ENCODE measurements around the gene CCM2L. TPM values are rescaled to one million over a fixed set of nuclear protein-coding genes. Genes with fewer than 3 reads are reported as not detected.

The CCM2L gene
- total RNA-seq, 2 donors from 2014 or later = 4.6 to 5.7 TPM

DNA sequence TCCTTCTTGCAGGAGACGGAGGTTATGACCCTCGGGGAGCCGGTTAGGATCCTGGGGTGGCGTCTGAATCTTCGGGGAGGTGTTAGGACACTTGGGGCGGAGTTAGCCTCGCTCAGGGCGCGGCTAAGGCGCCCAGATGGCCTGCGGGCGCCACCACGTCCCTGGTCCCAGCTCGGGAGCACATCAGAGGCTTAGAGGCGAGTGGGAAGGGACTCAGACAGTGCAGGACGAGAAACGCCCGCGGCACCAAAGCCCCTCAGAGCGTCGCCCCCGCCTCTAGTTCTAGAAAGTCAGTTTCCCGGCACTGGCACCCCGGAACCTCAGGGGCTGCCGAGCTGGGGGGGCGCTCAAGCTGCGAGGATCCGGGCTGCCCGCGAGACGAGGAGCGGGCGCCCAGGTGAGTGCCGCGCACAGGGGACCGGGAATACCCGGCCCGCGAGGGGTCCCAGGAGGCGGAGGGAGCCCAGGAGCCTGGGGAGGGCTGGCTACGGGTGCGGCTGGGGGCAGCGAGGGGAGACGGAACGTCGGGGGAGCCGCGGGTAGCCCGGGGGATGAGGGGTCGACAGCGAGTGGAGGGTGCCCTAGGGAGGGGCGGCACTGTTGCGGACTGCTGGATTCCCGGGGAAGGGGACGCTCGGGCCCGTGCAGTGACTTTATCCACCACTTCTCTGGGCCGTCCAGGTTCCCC, 42.0 kb downstream of the CCM2L start, which contains the start of gene HCK:
TSS of gene HCK (plus strand) at position 153 of the 688 bp plus-strand sequence.
- Histone ChIP-seq H3K4me3 (peak within 1 kb of the TSS; percentile 8 to 21), H3K9me3 (no peaks in the 10 kb centered on the region), H3K27ac (no peak within 1 kb of the TSS), H3K4me1 (replicated peaks) (no peaks in the 10 kb centered on the region), H3K27me3 (replicated peaks; ENCODE audit: insufficient read depth) (peaks cover 5% of the 10 kb centered on the region), H3K36me3 (no peaks in the 10 kb centered on the region)
- DNase-seq (ENCODE audit: low spot score) = no peak
- intact Hi-C loops (cut with DNase I) = no loop called here
- no peak for TF ChIP-seq POLR2A (IDR thresholded peaks at IDR 0.05)
- TF ChIP-seq, protein P1, sequence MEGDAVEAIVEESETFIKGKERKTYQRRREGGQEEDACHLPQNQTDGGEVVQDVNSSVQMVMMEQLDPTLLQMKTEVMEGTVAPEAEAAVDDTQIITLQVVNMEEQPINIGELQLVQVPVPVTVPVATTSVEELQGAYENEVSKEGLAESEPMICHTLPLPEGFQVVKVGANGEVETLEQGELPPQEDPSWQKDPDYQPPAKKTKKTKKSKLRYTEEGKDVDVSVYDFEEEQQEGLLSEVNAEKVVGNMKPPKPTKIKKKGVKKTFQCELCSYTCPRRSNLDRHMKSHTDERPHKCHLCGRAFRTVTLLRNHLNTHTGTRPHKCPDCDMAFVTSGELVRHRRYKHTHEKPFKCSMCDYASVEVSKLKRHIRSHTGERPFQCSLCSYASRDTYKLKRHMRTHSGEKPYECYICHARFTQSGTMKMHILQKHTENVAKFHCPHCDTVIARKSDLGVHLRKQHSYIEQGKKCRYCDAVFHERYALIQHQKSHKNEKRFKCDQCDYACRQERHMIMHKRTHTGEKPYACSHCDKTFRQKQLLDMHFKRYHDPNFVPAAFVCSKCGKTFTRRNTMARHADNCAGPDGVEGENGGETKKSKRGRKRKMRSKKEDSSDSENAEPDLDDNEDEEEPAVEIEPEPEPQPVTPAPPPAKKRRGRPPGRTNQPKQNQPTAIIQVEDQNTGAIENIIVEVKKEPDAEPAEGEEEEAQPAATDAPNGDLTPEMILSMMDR (IDR thresholded peaks at IDR 0.05) = no peak
- TF ChIP-seq POLR2AphosphoS5 (IDR thresholded peaks at IDR 0.05) = no peak
- under 1% methylated on average over 53 of the region's 58 CpGs for WGBS

DNA sequence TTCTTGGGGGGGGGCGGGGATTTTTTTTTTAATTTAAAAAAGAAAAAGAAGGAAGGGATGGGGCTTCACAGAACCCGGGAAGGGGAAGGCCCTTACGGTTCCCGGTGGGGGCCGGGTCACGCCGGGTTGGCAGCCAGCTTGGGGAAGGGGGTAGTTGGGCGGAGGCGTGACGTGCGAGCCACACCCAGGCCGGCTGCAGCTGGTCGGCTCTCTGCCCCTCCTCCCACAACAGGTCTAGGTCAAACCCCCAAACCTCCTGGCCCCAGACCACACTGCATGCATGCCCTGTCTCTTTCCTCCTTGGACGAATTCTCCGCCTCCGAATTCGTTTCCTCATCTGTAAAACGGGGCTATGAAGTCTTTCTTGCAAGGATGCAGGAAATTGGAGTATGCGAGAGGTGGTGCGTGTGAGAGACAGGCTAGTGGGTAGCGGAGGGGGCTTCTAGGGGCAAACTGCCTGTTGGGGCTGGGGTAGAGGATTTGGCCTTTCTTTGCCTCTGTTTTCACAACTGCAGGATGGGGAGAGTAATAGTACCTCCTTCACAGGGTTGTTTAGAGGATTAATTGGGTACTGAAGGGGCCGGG, 42.6 kb downstream of the CCM2L start:
- H3K27me3 ChIP-seq (replicated peaks; ENCODE audit: insufficient read depth) = peaks cover 5% of the 10 kb centered on the region
- intact Hi-C loops (cut with DNase I) = no loop called here
- no peak for DNase-seq (ENCODE audit: low spot score)
- H3K27ac ChIP-seq = no peak overlapping the region
- H3K4me3 ChIP-seq = no peak overlapping the region
- 21% methylated on average over 22 of the region's 22 CpGs for WGBS
- no peaks in the 10 kb centered on the region for H3K4me1 ChIP-seq (replicated peaks)
- H3K36me3 ChIP-seq = no peaks in the 10 kb centered on the region
- TF ChIP-seq POLR2AphosphoS5 (IDR thresholded peaks at IDR 0.05) (no peak), POLR2A (IDR thresholded peaks at IDR 0.05) (no peak)
- TF ChIP-seq, protein P1 (IDR thresholded peaks at IDR 0.05) = no peak
- H3K9me3 ChIP-seq = no peaks in the 10 kb centered on the region

GRCh38 chr20:32053648-32054047, 43.4 kb downstream of the CCM2L start:
- H3K4me3 ChIP-seq = no peak overlapping the region
- H3K27ac ChIP-seq = no peak overlapping the region
- 90% methylated on average over 3 of the region's 3 CpGs for WGBS
- intact Hi-C loops (cut with DNase I) = no loop called here
- no peak for DNase-seq (ENCODE audit: low spot score)
- TF ChIP-seq POLR2AphosphoS5 (IDR thresholded peaks at IDR 0.05) (no peak), POLR2A (IDR thresholded peaks at IDR 0.05) (no peak)
- TF ChIP-seq, protein P1 (IDR thresholded peaks at IDR 0.05) = no peak
- no peaks in the 10 kb centered on the region for H3K4me1 ChIP-seq (replicated peaks)
- H3K9me3 ChIP-seq = no peaks in the 10 kb centered on the region
- H3K27me3 ChIP-seq (replicated peaks; ENCODE audit: insufficient read depth) = peaks cover 5% of the 10 kb centered on the region
- H3K36me3 ChIP-seq = no peaks in the 10 kb centered on the region

DNA sequence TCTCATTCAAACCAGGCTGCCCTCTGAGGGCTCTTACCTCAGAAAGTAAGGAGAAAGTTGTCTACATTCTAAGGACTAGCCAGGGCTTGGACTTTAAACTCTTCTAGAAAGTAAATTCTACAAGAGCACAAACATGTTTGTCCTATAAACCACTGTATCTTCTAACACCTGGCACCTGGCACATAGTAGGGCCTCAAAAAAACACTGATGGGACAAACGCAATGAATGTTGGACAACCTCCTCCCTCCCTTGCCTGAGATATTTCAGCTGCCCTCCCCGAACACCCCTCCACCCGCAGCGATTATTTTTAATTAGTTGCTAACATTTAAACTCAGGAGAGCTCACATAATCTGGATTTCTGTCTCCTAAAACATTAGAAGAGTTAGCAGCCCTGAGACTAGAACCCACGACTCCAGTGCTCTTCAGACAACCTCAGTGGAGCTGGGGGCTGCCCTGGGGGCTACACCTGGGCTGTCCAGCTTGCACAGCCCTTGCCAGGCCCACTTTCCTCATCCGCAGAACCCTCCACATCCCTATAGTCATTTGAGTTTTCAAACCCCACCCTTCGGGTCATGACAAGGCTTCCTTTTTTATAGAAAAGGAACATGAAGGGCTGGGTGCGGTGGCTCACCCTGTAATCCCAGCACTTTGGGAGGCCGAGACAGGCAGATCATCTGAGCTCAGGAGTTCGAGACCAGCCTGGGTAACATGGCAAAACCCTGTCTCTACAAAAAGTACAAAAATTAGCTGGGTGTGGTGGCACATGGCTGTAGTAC, 46.7 kb downstream of the CCM2L start:
- intact Hi-C loops (cut with DNase I) = no loop called here
- H3K27me3 ChIP-seq (replicated peaks; ENCODE audit: insufficient read depth) = peaks cover under 1% of the 10 kb centered on the region
- TF ChIP-seq, protein P1 (IDR thresholded peaks at IDR 0.05) = no peak
- TF ChIP-seq POLR2AphosphoS5 (IDR thresholded peaks at IDR 0.05) = no peak
- no peak for TF ChIP-seq POLR2A (IDR thresholded peaks at IDR 0.05)
- H3K4me3 ChIP-seq = no peak overlapping the region
- no peak overlapping the region for H3K27ac ChIP-seq
- no peak for DNase-seq (ENCODE audit: low spot score)
- WGBS = 60% methylated on average over 10 of the region's 10 CpGs
- no peaks in the 10 kb centered on the region for H3K9me3 ChIP-seq
- H3K4me1 ChIP-seq (replicated peaks) = no peaks in the 10 kb centered on the region
- H3K36me3 ChIP-seq = no peaks in the 10 kb centered on the region

Data from prostate gland (tissue), 2 donors.